NT2/D1 (cell line): ENCODE measurements around the gene MTTP.

Source experiments
- SUZ12 ChIP-seq: IDR thresholded peaks from 2 replicates; pipeline ENCODE4 v1.6.1; 2011; ENCODE audit not compliant: insufficient read length, insufficient read depth; ENCODE audit errors: extremely low read depth
- YY1 ChIP-seq: IDR thresholded peaks from 2 replicates; pipeline ENCODE4 v1.6.1; 2011; ENCODE audit not compliant: insufficient read length, insufficient read depth

DNA sequence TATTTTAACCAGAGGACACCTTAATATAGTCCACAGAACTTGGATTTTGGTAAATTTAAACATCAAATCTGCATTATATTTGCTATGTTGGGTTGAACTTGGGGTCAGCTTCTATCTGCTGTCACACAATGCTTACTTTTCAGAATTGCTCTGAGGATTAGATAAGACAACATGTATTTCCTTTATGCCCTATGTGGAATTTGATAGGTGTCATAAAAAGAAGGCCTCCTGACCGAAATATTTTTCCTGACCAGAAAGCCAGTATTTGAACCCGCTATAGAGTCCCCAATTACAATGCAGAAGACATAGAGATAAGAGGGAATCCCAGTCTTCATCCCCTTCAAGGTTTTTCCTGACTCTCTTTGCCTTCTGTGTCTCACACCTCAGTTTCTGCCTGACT is 4.1 kb downstream of the MTTP start:
- TF ChIP-seq SUZ12 (no peak), YY1 (no peak)
